HG02610 (cell line): ENCODE measurements around the gene TCP11.

Experiments
- ATAC-seq: cut with Tn5 transposase; IDR thresholded peaks from one replicate; pipeline ENCODE4 v1.9.1; 2021; ENCODE audit warnings: mild to moderate bottlenecking, moderate library complexity; ENCODE audit not compliant: unreplicated experiment

The TCP11 gene

GRCh38 chr6:35082733-35083403 is 58.3 kb downstream of the TCP11 start:
- ATAC-seq, result no peak

DNA sequence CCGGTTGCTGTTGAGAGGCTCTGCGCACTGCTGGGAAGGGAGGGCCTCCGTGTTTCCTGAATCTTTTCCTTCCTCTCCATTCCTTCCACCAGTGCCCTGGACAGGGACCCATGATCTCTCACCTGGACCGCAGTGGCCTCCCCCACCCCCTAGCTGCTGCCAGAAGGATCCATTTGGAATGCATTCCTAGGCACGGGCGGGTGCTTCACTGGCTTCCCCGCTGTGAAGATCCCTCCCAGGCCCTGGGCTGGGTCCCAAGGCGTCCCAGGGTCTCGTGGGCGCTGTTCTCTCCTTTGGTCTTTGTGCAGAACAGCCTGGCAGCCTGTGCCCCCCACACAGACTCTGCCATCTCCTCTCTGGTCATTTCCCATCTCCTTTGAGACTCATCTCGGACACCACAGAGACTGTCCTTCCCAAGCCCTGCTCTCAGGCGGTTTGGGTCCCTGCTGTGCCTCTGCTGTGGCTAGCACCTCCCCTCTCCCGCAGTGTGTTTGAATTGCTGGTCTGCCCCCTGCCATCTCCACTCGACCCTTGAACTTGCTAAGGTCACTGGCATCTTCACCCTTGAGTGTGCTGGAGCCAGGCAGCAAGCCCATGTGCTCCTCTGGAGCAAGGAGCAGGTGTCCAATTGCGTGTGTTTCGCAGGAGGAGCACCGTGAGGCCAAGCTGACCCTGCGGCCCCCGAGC is 59.0 kb downstream of the TCP11 start:
- ATAC-seq, result no peak

GRCh38 chr6:35081426-35081851 is 59.7 kb downstream of the TCP11 start:
- ATAC-seq, result no peak

- ATAC-seq, result no peak
These were observed 60.2 kb downstream of the TCP11 start for GRCh38 chr6:35080821-35081425.

DNA sequence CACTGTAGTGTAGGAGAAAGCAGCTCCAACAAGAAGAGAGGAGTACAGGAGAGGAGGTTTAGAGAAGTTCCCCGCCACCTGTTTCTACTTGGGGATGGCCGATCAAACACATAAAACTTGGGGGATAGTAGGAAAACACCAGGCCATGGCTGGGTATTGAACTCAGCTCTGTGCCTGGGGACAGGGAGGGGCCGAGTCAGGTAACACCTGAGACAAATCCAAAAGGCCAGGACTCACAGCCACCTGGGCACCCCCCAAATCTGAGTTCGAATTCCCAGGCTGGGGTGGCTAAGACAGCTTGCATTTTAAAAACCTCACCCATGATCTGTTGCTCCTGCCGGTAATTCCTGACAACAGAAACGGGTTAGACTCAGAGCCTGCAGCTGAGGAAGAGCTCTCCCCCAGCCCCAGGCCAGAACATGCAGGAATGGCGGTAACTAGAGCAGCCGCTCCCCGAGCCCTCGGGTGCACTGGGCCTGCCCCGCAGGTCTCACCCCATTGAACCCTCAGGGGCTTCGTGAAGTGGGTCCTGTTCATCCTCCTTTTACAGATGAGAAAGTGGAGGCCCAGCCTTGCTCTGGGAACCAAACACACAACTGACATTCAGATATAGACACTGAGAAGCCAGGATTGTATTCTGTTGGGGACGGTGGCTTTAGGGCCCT is 61.0 kb downstream of the TCP11 start:
- ATAC-seq, result no peak

- ATAC-seq, result no peak
These were observed 61.7 kb downstream of the TCP11 start for GRCh38 chr6:35079311-35080000.

DNA sequence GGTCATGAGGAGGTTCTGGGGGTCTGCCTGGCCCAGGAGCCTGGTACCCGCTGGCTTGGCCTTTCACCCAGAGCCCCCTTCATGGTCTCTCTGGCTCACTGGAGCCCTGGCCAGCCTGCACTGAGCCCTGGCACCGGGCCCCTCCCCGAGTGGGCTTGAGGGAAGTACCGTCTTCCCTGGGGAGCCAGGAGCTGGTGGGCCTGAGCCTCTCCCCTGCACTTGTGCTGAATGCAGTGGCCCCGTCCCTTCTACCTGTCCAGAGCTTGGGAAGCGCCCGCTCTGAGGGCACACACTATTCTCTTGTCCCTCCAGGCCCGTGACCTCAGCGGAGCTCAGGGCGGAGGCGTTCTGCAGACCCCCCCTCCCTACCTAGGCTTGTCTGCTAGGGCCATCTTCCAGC is 62.2 kb downstream of the TCP11 start:
- ATAC-seq, result no peak

GRCh38 chr6:35078226-35078850 is 62.8 kb downstream of the TCP11 start:
- no peak for ATAC-seq

GRCh38 chr6:35077713-35078105 is 63.4 kb downstream of the TCP11 start:
- no peak for ATAC-seq

DNA sequence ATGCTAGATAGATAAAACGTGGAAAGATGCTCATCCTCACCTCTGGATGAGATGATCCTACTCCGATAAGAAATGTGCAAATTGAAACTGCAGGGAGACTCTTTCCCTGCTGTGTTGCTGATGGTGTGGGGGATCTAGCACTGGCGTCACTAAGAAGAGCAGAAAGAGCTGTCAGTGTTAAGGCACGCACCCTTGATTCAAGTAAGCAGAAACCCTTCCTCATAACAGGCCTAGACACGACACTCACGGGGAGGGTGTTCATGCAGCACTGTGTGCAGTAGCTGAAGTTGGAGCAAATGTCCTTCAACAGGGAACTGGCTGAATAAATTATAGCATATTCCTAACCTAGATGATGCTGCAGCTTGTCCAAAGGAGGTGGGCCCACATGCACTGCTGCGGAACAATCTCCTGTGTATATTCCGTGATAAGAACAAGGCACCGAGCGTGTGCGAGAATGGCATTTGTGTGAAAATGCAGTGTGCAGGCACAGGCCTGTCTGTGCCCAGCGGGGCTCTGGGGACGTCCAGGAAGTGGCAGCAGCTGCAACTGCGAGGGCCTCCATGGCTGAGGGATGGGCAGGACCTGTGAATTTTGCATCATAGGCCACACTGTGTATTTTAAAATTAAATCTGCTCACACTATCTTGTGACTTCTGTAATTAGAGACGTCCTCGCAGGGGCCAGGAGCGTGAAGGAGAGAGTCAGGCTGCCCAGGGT is 64.0 kb downstream of the TCP11 start:
- ATAC-seq, result no peak

GRCh38 chr6:35073766-35074471 is 67.2 kb downstream of the TCP11 start:
- ATAC-seq, result no peak

GRCh38 chr6:35073211-35073610 is 67.9 kb downstream of the TCP11 start:
- ATAC-seq, result no peak

GRCh38 chr6:35072698-35073055 is 68.5 kb downstream of the TCP11 start:
- ATAC-seq, result no peak

DNA sequence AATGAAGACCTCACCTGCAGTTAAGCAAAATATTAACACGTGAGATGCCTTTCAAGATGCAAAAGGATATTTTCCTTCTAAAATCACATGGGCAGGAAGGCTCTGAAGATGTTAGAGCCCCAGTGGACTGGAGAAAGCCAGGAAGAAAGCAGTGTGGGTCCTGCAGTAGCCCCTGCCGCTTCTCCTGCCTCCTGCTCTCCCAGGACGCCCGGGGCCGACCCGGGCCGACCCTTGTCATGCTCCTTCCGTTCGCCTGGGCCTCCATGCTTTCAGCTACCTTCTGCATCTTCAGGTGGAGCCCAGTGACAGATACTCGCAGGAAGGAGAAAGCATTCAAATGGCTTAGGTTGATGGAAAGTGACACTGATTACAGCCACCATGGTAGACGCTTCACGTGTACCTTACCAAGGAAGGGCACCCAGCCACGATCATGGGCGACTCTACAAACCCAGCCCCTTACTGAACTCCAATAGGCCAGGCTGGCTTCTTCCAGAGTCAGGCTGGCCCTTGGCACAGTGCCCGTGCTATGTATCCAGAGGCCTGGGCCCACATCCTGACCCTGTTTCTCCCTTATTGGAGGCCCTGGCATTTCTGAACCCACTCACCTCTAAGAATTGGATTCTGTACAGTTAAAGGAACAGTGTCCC is 69.0 kb downstream of the TCP11 start:
- ATAC-seq, result no peak

DNA sequence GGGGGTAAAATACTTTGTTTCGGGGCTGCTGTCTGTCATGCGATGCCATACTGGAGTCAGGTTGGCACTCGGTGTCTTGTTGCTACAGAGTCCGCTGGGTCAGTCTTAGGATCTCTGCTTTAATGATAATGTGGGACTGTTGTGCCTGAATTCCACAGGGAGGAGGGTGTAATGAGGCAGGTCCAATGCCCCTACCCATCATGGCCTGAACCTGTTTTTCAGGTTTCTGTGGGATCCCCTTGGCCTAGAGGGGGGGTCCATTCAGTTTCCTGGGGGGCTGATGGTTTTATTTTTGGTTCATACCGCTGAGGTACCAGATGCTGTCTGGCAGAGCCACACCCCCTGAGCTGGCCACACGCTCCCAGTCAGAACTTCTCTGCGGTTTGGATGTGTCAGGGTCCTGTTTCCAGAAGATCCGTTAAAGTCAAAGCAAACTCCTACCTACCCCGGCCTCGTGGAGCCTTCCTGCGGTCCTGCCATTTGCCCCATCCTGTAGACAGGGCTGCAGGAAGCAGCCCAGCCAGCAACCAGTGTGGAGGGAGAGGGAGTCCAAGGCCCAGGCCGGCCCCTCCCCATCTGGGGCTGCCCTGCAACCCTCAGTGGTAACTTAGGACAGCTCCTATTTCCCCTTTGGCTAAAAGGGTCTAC is 69.7 kb downstream of the TCP11 start:
- no peak for ATAC-seq

GRCh38 chr6:35070111-35070510 is 71.0 kb downstream of the TCP11 start:
- ATAC-seq, result no peak

DNA sequence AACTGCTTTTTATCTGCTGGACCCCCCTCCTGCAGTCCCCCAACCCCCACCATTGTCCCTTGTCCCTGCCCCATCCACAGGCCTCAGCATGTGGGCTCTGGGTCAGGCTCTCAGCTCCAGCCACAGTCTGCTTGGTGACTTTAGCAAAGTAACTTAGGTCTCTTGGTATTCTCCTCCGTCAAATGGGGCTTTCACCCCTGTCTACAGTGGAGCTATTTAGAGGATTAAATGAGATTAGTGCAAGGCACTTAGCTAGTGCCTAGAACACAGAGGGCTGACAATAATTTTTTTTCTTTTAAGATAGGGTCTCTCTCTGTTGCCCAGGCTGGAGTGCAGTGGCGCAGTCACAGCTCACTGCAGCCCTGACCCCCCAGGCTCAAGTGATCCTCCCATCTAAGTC is 71.9 kb downstream of the TCP11 start:
- no peak for ATAC-seq

DNA sequence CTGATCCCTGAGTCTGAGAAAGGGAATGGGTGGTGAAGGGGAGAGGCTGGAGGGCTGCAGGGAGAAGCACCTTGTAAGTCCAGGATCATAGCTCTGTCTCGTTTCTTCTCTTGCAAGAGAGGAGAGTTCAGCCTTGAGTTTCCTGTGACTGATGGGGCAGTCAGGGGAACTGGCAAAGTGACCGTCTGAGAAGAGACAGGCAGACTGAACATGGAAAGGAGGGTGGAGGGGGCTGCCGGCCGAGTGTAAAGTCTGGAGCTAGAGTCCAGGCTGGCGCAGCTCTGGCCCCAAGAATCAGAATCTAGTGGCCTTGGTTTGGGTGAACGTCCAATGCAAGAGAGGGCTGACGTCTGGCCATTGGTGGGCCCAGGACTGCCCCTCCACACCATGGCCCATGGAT is 72.5 kb downstream of the TCP11 start:
- ATAC-seq, result no peak

GRCh38 chr6:35068206-35068605 is 72.9 kb downstream of the TCP11 start:
- ATAC-seq, result no peak
